GM23248 (cell line): ENCODE results near the gene SULT1E1. TPM values are rescaled to one million over a fixed set of nuclear protein-coding genes. Genes with fewer than 3 reads are reported as not detected.

Experiments
- DNase-seq: peaks from one replicate; pipeline ENCODE4 v3.0.0-alpha.2; 2015
- H2AFZ ChIP-seq: fragments of 200-600 bp; sonication (generic); 2 replicates; pipeline ENCODE4 v1.6.1; 2016; ENCODE audit warnings: antibody characterized with exemption
- H3F3A ChIP-seq: fragments of 200-600 bp; sonication (generic); 2 replicates; pipeline ENCODE4 v1.6.1; 2016; ENCODE audit warnings: mild to moderate bottlenecking, antibody characterized with exemption, mixed run types; ENCODE audit not compliant: insufficient read depth
- H3K27ac ChIP-seq: fragments of 200-600 bp; sonication (generic); 2 replicates; pipeline ENCODE4 v1.5.1; 2016; ENCODE audit warnings: mild to moderate bottlenecking
- H3K27me3 ChIP-seq: fragments of 200-600 bp; sonication (generic); replicated peaks from 2 replicates; pipeline ENCODE4 v1.6.1; 2016; ENCODE audit warnings: mild to moderate bottlenecking; ENCODE audit not compliant: insufficient read depth
- H3K36me3 ChIP-seq: fragments of 200-600 bp; sonication (generic); 2 replicates; pipeline ENCODE4 v1.6.1; 2016; ENCODE audit warnings: low read depth, mild to moderate bottlenecking
- H3K4me1 ChIP-seq: fragments of 200-600 bp; sonication (generic); 2 replicates; pipeline ENCODE4 v1.6.1; 2016; ENCODE audit warnings: mild to moderate bottlenecking; ENCODE audit not compliant: insufficient read depth
- H3K4me2 ChIP-seq: fragments of 200-600 bp; sonication (generic); one replicate; pipeline ENCODE4 v1.6.1; 2016; ENCODE audit warnings: mild to moderate bottlenecking; ENCODE audit not compliant: unreplicated experiment
- H3K4me3 ChIP-seq: fragments of 200-600 bp; sonication (generic); 2 replicates; pipeline ENCODE4 v1.5.1; 2016; ENCODE audit warnings: mild to moderate bottlenecking
- H3K79me2 ChIP-seq: fragments of 200-600 bp; sonication (generic); 2 replicates; pipeline ENCODE4 v1.6.1; 2016; ENCODE audit warnings: mild to moderate bottlenecking; ENCODE audit not compliant: insufficient read depth
- H3K9ac ChIP-seq: fragments of 200-600 bp; sonication (generic); 2 replicates; pipeline ENCODE4 v1.6.1; 2016; ENCODE audit warnings: mild to moderate bottlenecking
- H3K9me2 ChIP-seq: fragments of 200-600 bp; sonication (generic); 2 replicates; pipeline ENCODE4 v1.6.1; 2016; ENCODE audit warnings: mixed run types, mild to moderate bottlenecking, moderate library complexity; ENCODE audit not compliant: insufficient read depth
- H3K9me3 ChIP-seq: fragments of 200-600 bp; sonication (generic); one replicate; pipeline ENCODE4 v1.6.1; 2017; ENCODE audit warnings: low read depth
- H4K20me1 ChIP-seq: fragments of 200-600 bp; sonication (generic); 2 replicates; pipeline ENCODE4 v1.6.0; 2016; ENCODE audit not compliant: insufficient read depth
- EZH2 ChIP-seq: fragments of 200-600 bp; sonication (generic); IDR thresholded peaks from 2 replicates; pipeline ENCODE4 v1.6.1; 2018; ENCODE audit warnings: antibody characterized with exemption, mild to moderate bottlenecking; ENCODE audit not compliant: insufficient read depth, poor library complexity, severe bottlenecking
- EZH2phosphoT487 ChIP-seq: fragments of 200-600 bp; sonication (generic); IDR thresholded peaks from 2 replicates; pipeline ENCODE4 v1.6.1; 2018; ENCODE audit warnings: antibody characterized with exemption, moderate library complexity, mild to moderate bottlenecking, low read depth; ENCODE audit not compliant: insufficient read depth
- WGBS, 2 experiments: methylation state at CpG; one replicate each; pipeline ENCODE4 v1.1.6; 2015 to 2017; ENCODE audit warnings: low lambda C conversion rate in 2 of 2, low coverage in 1 of 2; ENCODE audit errors: missing lambda C conversion rate in 2 of 2; 5-methylcytosine and 5-hydroxymethylcytosine counted together
- in situ Hi-C: fragments of 300-500 bp; cut with MboI; formaldehyde crosslinking; loops from 2 replicates; pipeline ENCODE4 v1.15.0; 2020
- polyA plus RNA-seq: library from polyadenylated mRNA; unstranded; fragments of >200 nt; fragmentation: Nextera tagmentation; extraction: Ambion mirVana; gene quantifications from 2 replicates; pipeline ENCODE4 v1.2.1, GENCODE V29; 2016
- total RNA-seq: library from RNA; depleted of rRNA; stranded (reverse); fragments of >200 nt; shearing (Covaris generic); gene quantifications from 2 replicates; pipeline ENCODE4 v1.2.3, GENCODE V29; 2014

The SULT1E1 gene
- total and polyA plus RNA-seq, 2 experiments from 2014 or later = not detected

DNA sequence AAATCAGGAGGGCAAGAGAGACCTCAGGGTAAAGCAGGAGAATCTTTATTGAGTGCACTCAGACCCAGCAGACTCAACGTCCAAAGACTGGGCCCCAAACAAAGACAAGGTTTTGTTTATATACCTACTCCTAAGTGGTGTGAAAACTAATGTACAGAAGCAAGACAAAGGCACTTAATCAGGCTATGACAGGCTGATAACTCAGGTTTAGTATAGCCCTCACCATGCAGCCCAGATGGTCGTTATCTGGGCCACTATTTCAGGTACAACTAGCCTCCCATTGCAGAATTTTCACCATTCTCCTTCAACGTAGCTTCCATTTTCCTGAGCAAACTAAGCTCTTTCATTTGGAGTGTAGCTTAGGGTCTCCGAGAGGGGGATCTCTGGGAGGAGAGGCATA, 36.9 kb downstream of the SULT1E1 start:
- Histone ChIP-seq H3K4me3 (no peak overlapping the region), H3K9ac (no peak overlapping the region), H3F3A (no peaks in the 10 kb centered on the region), H3K9me2 (no peaks in the 10 kb centered on the region), H3K27me3 (no peaks in the 10 kb centered on the region), H3K4me2 (no peak overlapping the region), H4K20me1 (no peaks in the 10 kb centered on the region), H2AFZ (no peak overlapping the region), H3K4me1 (no peaks in the 10 kb centered on the region), H3K79me2 (no peaks in the 10 kb centered on the region), H3K36me3 (no peaks in the 10 kb centered on the region), H3K27ac (no peak overlapping the region), H3K9me3 (no peaks in the 10 kb centered on the region)
- in situ Hi-C loops = loop anchor here (10.0 kb wide), 1 partner anchor 128 kb away; no protein-coding TSS in a partner anchor
- TF ChIP-seq EZH2 (no peak), EZH2phosphoT487 (no peak)
- no peak for DNase-seq
- 49 to 52% methylated on average over 4 of the region's 4 CpGs for WGBS, 2 experiments

DNA sequence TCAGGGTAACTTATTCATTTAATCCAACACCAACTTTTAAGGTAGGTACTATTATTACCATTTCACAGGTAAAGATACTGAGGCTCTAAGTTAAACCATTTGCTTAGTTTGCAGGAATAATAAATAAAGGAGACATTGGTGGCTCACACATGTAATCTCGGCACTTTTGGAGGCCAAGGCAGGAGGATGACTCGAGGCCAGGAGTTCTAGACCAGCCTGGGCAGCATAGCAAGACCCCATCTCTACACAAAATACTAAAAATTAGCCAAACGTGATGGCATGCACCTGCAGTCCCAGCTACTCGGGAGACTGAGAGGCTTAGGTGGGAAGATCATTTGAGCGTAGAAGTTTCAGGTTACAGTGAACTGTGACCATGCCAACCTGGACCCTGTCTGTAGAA, 37.7 kb downstream of the SULT1E1 start:
- 45 to 55% methylated on average over 5 of the region's 5 CpGs for WGBS, 2 experiments
- Histone ChIP-seq H3K36me3 (no peaks in the 10 kb centered on the region), H3K4me1 (no peaks in the 10 kb centered on the region), H3K4me3 (no peak overlapping the region), H3K79me2 (no peaks in the 10 kb centered on the region), H3K27me3 (no peaks in the 10 kb centered on the region), H3K9me3 (no peaks in the 10 kb centered on the region), H4K20me1 (no peaks in the 10 kb centered on the region), H3K9ac (no peak overlapping the region), H3K9me2 (no peaks in the 10 kb centered on the region), H3F3A (no peaks in the 10 kb centered on the region), H2AFZ (no peak overlapping the region), H3K27ac (no peak overlapping the region), H3K4me2 (no peak overlapping the region)
- in situ Hi-C loops = loop anchor here (10.0 kb wide), 1 partner anchor 127 kb away; no protein-coding TSS in a partner anchor
- TF ChIP-seq EZH2phosphoT487 (no peak), EZH2 (no peak)
- no peak for DNase-seq

DNA sequence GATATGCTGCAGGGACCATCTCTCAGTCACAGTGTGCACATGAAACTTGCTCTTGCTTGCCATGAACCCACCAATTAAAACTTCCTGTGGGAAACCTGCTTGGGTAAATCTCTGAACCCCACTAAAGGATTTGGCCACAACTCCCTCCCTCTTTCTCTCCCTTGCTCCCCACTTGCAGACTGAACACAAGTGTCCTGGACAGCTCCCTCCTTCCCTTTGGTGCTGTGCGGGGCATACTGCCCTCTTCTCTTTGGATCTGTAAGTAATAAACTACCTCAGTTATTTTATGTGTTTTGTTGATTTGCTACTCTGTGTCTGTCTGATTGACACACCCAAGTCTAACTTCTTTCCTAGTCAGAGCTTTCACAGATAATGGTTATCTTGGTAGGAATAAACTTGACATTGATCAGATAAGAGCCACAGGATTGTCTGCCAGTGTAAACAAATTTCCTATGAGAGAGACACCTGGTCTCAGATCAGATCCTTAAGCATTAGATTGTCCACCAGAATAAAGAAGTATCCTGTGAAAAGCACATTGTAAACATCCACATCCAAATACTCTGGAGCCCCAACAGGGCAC, 41.8 kb downstream of the SULT1E1 start:
- Histone ChIP-seq H3K27me3 (no peaks in the 10 kb centered on the region), H2AFZ (no peak overlapping the region), H3K4me2 (no peak overlapping the region), H3K9ac (no peak overlapping the region), H3K27ac (no peak overlapping the region), H3K4me3 (no peak overlapping the region), H3K4me1 (no peaks in the 10 kb centered on the region), H3K9me3 (no peaks in the 10 kb centered on the region), H3K79me2 (no peaks in the 10 kb centered on the region), H4K20me1 (no peaks in the 10 kb centered on the region), H3F3A (no peaks in the 10 kb centered on the region), H3K9me2 (no peaks in the 10 kb centered on the region), H3K36me3 (no peaks in the 10 kb centered on the region)
- 71 to 72% methylated on average over 1 of the region's 1 CpG for WGBS, 2 experiments
- no peak for DNase-seq
- no peak for TF ChIP-seq EZH2
- in situ Hi-C loops = no loop called here

- TF ChIP-seq EZH2 = no peak
- TF ChIP-seq EZH2phosphoT487 = no peak
- Histone ChIP-seq H3K27me3 (no peaks in the 10 kb centered on the region), H3K9me3 (no peaks in the 10 kb centered on the region), H3F3A (no peaks in the 10 kb centered on the region), H3K27ac (no peak overlapping the region), H2AFZ (no peak overlapping the region), H3K4me2 (no peak overlapping the region), H3K4me3 (no peak overlapping the region), H3K79me2 (no peaks in the 10 kb centered on the region), H4K20me1 (no peaks in the 10 kb centered on the region), H3K9ac (no peak overlapping the region), H3K9me2 (no peaks in the 10 kb centered on the region), H3K36me3 (no peaks in the 10 kb centered on the region), H3K4me1 (no peaks in the 10 kb centered on the region)
- in situ Hi-C loops = no loop called here
- WGBS, 2 experiments = 77 to 82% methylated on average over 3 of the region's 3 CpGs
- DNase-seq = no peak
Observed at GRCh38 chr4:69816236-69816635, 43.7 kb downstream of the SULT1E1 start.

GRCh38 chr4:69813628-69814027, 46.3 kb downstream of the SULT1E1 start:
- Histone ChIP-seq H2AFZ (no peak overlapping the region), H3K4me2 (no peak overlapping the region), H3K36me3 (no peaks in the 10 kb centered on the region), H3K4me3 (no peak overlapping the region), H3K27ac (no peak overlapping the region), H3K9me2 (no peaks in the 10 kb centered on the region), H3K9ac (no peak overlapping the region), H4K20me1 (no peaks in the 10 kb centered on the region), H3K27me3 (no peaks in the 10 kb centered on the region), H3K9me3 (no peaks in the 10 kb centered on the region), H3F3A (no peaks in the 10 kb centered on the region), H3K4me1 (no peaks in the 10 kb centered on the region), H3K79me2 (no peaks in the 10 kb centered on the region)
- no peak for DNase-seq
- TF ChIP-seq EZH2phosphoT487 (no peak), EZH2 (no peak)
- WGBS, 2 experiments = 38 to 70% methylated on average over 1 of the region's 1 CpG
- in situ Hi-C loops = no loop called here
